Endothelial cell of umbilical vein (primary cell): ENCODE measurements around the gene SAE1.

ENCODE experiments used
- CTCF ChIP-seq, 2 donors: IDR thresholded peaks; 1 replicate in 1 of 2; 2 replicates in 1 of 2; pipeline ENCODE4 v1.5.1; 2011; ENCODE audit warnings: low read length in 2 of 2, mild to moderate bottlenecking in 2 of 2, moderate library complexity in 2 of 2, control low read depth in 1 of 2, inconsistent platforms in 1 of 2, low read depth in 1 of 2; ENCODE audit not compliant: insufficient read depth in 1 of 2; ENCODE audit errors: extremely low read depth in 1 of 2
- EZH2 ChIP-seq: IDR thresholded peaks from 2 replicates; pipeline ENCODE4 v1.6.1; 2012; ENCODE audit warnings: borderline replicate concordance, low read depth, mild to moderate bottlenecking, moderate library complexity, low read length, inconsistent platforms; ENCODE audit not compliant: severe bottlenecking
- FOS ChIP-seq: IDR thresholded peaks from 2 replicates; pipeline ENCODE4 v1.6.1; 2011; ENCODE audit warnings: mild to moderate bottlenecking, low read length, moderate library complexity, borderline replicate concordance; ENCODE audit not compliant: insufficient read depth
- GATA2 ChIP-seq: IDR thresholded peaks from 2 replicates; pipeline ENCODE4 v1.7.0; 2011; ENCODE audit warnings: low read depth, mild to moderate bottlenecking, moderate library complexity, mixed read lengths, low read length; ENCODE audit not compliant: insufficient read length, insufficient read depth
- MYC ChIP-seq: IDR thresholded peaks from one replicate; pipeline ENCODE4 v1.6.1; 2011; ENCODE audit warnings: mild to moderate bottlenecking, low read depth, low read length
- POLR2A ChIP-seq: IDR thresholded peaks from 2 replicates; pipeline ENCODE4 v1.6.1; 2012; ENCODE audit warnings: low read depth, mild to moderate bottlenecking, control low read depth, low read length
- POLR2AphosphoS5 ChIP-seq: IDR thresholded peaks from 2 replicates; pipeline ENCODE4 v1.6.1; 2012; ENCODE audit warnings: low read depth, mild to moderate bottlenecking, control low read depth, low read length, moderate library complexity; ENCODE audit not compliant: insufficient read depth

- no peak for TF ChIP-seq CTCF (IDR thresholded peaks at IDR 0.05; ENCODE audit: extremely low read depth in 1 of 2, insufficient read depth in 1 of 2, low read depth in 1 of 2, low read length in 2 of 2)
- no peak for TF ChIP-seq POLR2A
- peak; percentile 40 for TF ChIP-seq POLR2AphosphoS5
- no peak for TF ChIP-seq MYC
- TF ChIP-seq EZH2 = no peak
- peak; percentile 46 for TF ChIP-seq FOS
- TF ChIP-seq GATA2 = no peak
Measured at GRCh38 chr19:47190167-47190727, 59.6 kb downstream of the SAE1 start.
